ENCODE data around the gene ETV7. TPM values are rescaled to one million over a fixed set of nuclear protein-coding genes. Genes with fewer than 3 reads are reported as not detected.
"Not testable (repeated sequence)": the region's sequence is repeated elsewhere in the genome, so short reads cannot be mapped to it uniquely, and the experiment has no call there.

ETV7 gene
- total and polyA plus RNA-seq, 4 donors: 0.29 to 0.61 (median 0.40) TPM; not detected in 1

GRCh38 chr6:36419310-36419709, 31.8 kb upstream of the ETV7 start:
- WGBS (ENCODE audit: insufficient coverage): no CpG with 5 or more reads among the region's 1 CpG
- no peak for DNase-seq (ENCODE audit: low read depth in 4 of 6, low spot score in 6 of 6)

GRCh38 chr6:36418558-36418957, 31.1 kb upstream of the ETV7 start:
- Histone ChIP-seq H3K36me3 (ENCODE audit: control insufficient read depth, insufficient read depth, low read length) (no peaks in the 10 kb centered on the region), H3K27ac (ENCODE audit: low read depth, low read length) (no peak overlapping the region), H3K4me1 (ENCODE audit: control insufficient read depth, insufficient read depth, low read length) (no peaks in the 10 kb centered on the region), H3K4me3 (ENCODE audit: low read depth, low read length) (no peak overlapping the region), H3K27me3 (ENCODE audit: control insufficient read depth, insufficient read depth, low read length) (no peaks in the 10 kb centered on the region), H3K9me3 (ENCODE audit: control insufficient read depth, insufficient read depth, low read length) (no peaks in the 10 kb centered on the region)
- DNase-seq (ENCODE audit: low read depth in 4 of 6, low spot score in 6 of 6): no peak
- WGBS (ENCODE audit: insufficient coverage): no CpG with 5 or more reads among the region's 3 CpGs

More at GRCh38 chr6:36419310-36419709, 31.8 kb upstream of the ETV7 start:
- Histone ChIP-seq H3K27me3 (ENCODE audit: control insufficient read depth, insufficient read depth, low read length) (no peaks in the 10 kb centered on the region), H3K4me3 (ENCODE audit: low read depth, low read length) (no peak overlapping the region), H3K4me1 (ENCODE audit: control insufficient read depth, insufficient read depth, low read length) (no peaks in the 10 kb centered on the region), H3K9me3 (ENCODE audit: control insufficient read depth, insufficient read depth, low read length) (no peaks in the 10 kb centered on the region), H3K27ac (ENCODE audit: low read depth, low read length) (no peak overlapping the region), H3K36me3 (ENCODE audit: control insufficient read depth, insufficient read depth, low read length) (no peaks in the 10 kb centered on the region)

- no peak overlapping the region for H3K27ac ChIP-seq (ENCODE audit: low read depth, low read length)
- H3K36me3 ChIP-seq (ENCODE audit: control insufficient read depth, insufficient read depth, low read length): no peaks in the 10 kb centered on the region
- no peaks in the 10 kb centered on the region for H3K4me1 ChIP-seq (ENCODE audit: control insufficient read depth, insufficient read depth, low read length)
- H3K4me3 ChIP-seq (ENCODE audit: low read depth, low read length): no peak overlapping the region
- no peaks in the 10 kb centered on the region for H3K9me3 ChIP-seq (ENCODE audit: control insufficient read depth, insufficient read depth, low read length)
- no peak for DNase-seq (ENCODE audit: low read depth in 4 of 6, low spot score in 6 of 6)
- whole genome bisulfite sequencing (ENCODE audit: insufficient coverage): no CpG with 5 or more reads among the region's 1 CpG
- H3K27me3 ChIP-seq (ENCODE audit: control insufficient read depth, insufficient read depth, low read length): no peaks in the 10 kb centered on the region
These were observed 27.0 kb upstream of the ETV7 start for GRCh38 chr6:36414481-36414880.

- no peaks in the 10 kb centered on the region for H3K9me3 ChIP-seq (ENCODE audit: control insufficient read depth, insufficient read depth, low read length)
- 100% methylated on average over 2 of the region's 4 CpGs for WGBS (ENCODE audit: insufficient coverage)
These were observed 26.3 kb upstream of the ETV7 start for GRCh38 chr6:36413489-36414480.

GRCh38 chr6:36409718-36410117, 22.2 kb upstream of the ETV7 start:
- not testable (repeated sequence) for H3K4me1 ChIP-seq (ENCODE audit: control insufficient read depth, insufficient read depth, low read length); H3K27ac ChIP-seq (ENCODE audit: low read depth, low read length); DNase-seq (ENCODE audit: low read depth in 4 of 6, low spot score in 6 of 6); H3K9me3 ChIP-seq (ENCODE audit: control insufficient read depth, insufficient read depth, low read length); H3K4me3 ChIP-seq (ENCODE audit: low read depth, low read length); H3K27me3 ChIP-seq (ENCODE audit: control insufficient read depth, insufficient read depth, low read length); H3K36me3 ChIP-seq (ENCODE audit: control insufficient read depth, insufficient read depth, low read length)
- WGBS (ENCODE audit: insufficient coverage): 95% methylated on average over 4 of the region's 5 CpGs

More at GRCh38 chr6:36413489-36414480, 26.3 kb upstream of the ETV7 start:
- no peak overlapping the region for H3K27ac ChIP-seq (ENCODE audit: low read depth, low read length)
- no peak overlapping the region for H3K4me3 ChIP-seq (ENCODE audit: low read depth, low read length)
- no peaks in the 10 kb centered on the region for H3K4me1 ChIP-seq (ENCODE audit: control insufficient read depth, insufficient read depth, low read length)
- no peak for DNase-seq (ENCODE audit: low read depth in 4 of 6, low spot score in 6 of 6)
- no peaks in the 10 kb centered on the region for H3K36me3 ChIP-seq (ENCODE audit: control insufficient read depth, insufficient read depth, low read length)
- H3K27me3 ChIP-seq (ENCODE audit: control insufficient read depth, insufficient read depth, low read length): no peaks in the 10 kb centered on the region

- Histone ChIP-seq H3K27ac (ENCODE audit: low read depth, low read length) (no peak overlapping the region), H3K36me3 (ENCODE audit: control insufficient read depth, insufficient read depth, low read length) (no peaks in the 10 kb centered on the region), H3K4me3 (ENCODE audit: low read depth, low read length) (no peak overlapping the region), H3K27me3 (ENCODE audit: control insufficient read depth, insufficient read depth, low read length) (no peaks in the 10 kb centered on the region), H3K9me3 (ENCODE audit: control insufficient read depth, insufficient read depth, low read length) (no peaks in the 10 kb centered on the region), H3K4me1 (ENCODE audit: control insufficient read depth, insufficient read depth, low read length) (no peaks in the 10 kb centered on the region)
- DNase-seq (ENCODE audit: low read depth in 4 of 6, low spot score in 6 of 6): no peak
- no CpG with 5 or more reads among the region's 4 CpGs for WGBS (ENCODE audit: insufficient coverage)
These were observed 16.7 kb upstream of the ETV7 start for GRCh38 chr6:36404164-36404563.

GRCh38 chr6:36402481-36402880, 15.0 kb upstream of the ETV7 start:
- H3K4me3 ChIP-seq (ENCODE audit: low read depth, low read length): no peak overlapping the region
- DNase-seq (ENCODE audit: low read depth in 4 of 6, low spot score in 6 of 6): no peak
- no peaks in the 10 kb centered on the region for H3K4me1 ChIP-seq (ENCODE audit: control insufficient read depth, insufficient read depth, low read length)
- no peaks in the 10 kb centered on the region for H3K36me3 ChIP-seq (ENCODE audit: control insufficient read depth, insufficient read depth, low read length)
- H3K27me3 ChIP-seq (ENCODE audit: control insufficient read depth, insufficient read depth, low read length): no peaks in the 10 kb centered on the region
- no peak overlapping the region for H3K27ac ChIP-seq (ENCODE audit: low read depth, low read length)
- 80% methylated on average over 2 of the region's 3 CpGs for WGBS (ENCODE audit: insufficient coverage)
- peaks cover 1% of the 10 kb centered on the region for H3K9me3 ChIP-seq (ENCODE audit: control insufficient read depth, insufficient read depth, low read length)

- H3K27me3 ChIP-seq (ENCODE audit: control insufficient read depth, insufficient read depth, low read length): no peaks in the 10 kb centered on the region
- no CpG with 5 or more reads among the region's 1 CpG for WGBS (ENCODE audit: insufficient coverage)
- H3K9me3 ChIP-seq (ENCODE audit: control insufficient read depth, insufficient read depth, low read length): peaks cover 1% of the 10 kb centered on the region
- no peak overlapping the region for H3K4me3 ChIP-seq (ENCODE audit: low read depth, low read length)
- DNase-seq (ENCODE audit: low read depth in 4 of 6, low spot score in 6 of 6): no peak
- no peak overlapping the region for H3K27ac ChIP-seq (ENCODE audit: low read depth, low read length)
- H3K4me1 ChIP-seq (ENCODE audit: control insufficient read depth, insufficient read depth, low read length): no peaks in the 10 kb centered on the region
- H3K36me3 ChIP-seq (ENCODE audit: control insufficient read depth, insufficient read depth, low read length): no peaks in the 10 kb centered on the region
These were observed 12.5 kb upstream of the ETV7 start for GRCh38 chr6:36399970-36400369.

GRCh38 chr6:36392621-36393020, 5.2 kb upstream of the ETV7 start:
- whole genome bisulfite sequencing (ENCODE audit: insufficient coverage): 82% methylated on average over 4 of the region's 5 CpGs
- no peak overlapping the region for H3K27ac ChIP-seq (ENCODE audit: low read depth, low read length)
- H3K36me3 ChIP-seq (ENCODE audit: control insufficient read depth, insufficient read depth, low read length): no peaks in the 10 kb centered on the region
- peaks cover 18% of the 10 kb centered on the region for H3K27me3 ChIP-seq (ENCODE audit: control insufficient read depth, insufficient read depth, low read length)
- no peak overlapping the region for H3K4me3 ChIP-seq (ENCODE audit: low read depth, low read length)
- H3K4me1 ChIP-seq (ENCODE audit: control insufficient read depth, insufficient read depth, low read length): peaks cover 6% of the 10 kb centered on the region
- no peaks in the 10 kb centered on the region for H3K9me3 ChIP-seq (ENCODE audit: control insufficient read depth, insufficient read depth, low read length)
- no peak for DNase-seq (ENCODE audit: low read depth in 4 of 6, low spot score in 6 of 6)

- Histone ChIP-seq H3K4me1 (ENCODE audit: control insufficient read depth, insufficient read depth, low read length) (peaks cover 24% of the 10 kb centered on the region), H3K36me3 (ENCODE audit: control insufficient read depth, insufficient read depth, low read length) (no peaks in the 10 kb centered on the region), H3K27ac (ENCODE audit: low read depth, low read length) (no peak overlapping the region), H3K27me3 (ENCODE audit: control insufficient read depth, insufficient read depth, low read length) (peaks cover 40% of the 10 kb centered on the region), H3K4me3 (ENCODE audit: low read depth, low read length) (no peak overlapping the region), H3K9me3 (ENCODE audit: control insufficient read depth, insufficient read depth, low read length) (no peaks in the 10 kb centered on the region)
- no peak for DNase-seq (ENCODE audit: low read depth in 4 of 6, low spot score in 6 of 6)
These were observed 1.9 kb upstream of the ETV7 start for GRCh38 chr6:36389353-36389752.
